ENCODE results near the gene C1orf35.

Gene C1orf35

DNA sequence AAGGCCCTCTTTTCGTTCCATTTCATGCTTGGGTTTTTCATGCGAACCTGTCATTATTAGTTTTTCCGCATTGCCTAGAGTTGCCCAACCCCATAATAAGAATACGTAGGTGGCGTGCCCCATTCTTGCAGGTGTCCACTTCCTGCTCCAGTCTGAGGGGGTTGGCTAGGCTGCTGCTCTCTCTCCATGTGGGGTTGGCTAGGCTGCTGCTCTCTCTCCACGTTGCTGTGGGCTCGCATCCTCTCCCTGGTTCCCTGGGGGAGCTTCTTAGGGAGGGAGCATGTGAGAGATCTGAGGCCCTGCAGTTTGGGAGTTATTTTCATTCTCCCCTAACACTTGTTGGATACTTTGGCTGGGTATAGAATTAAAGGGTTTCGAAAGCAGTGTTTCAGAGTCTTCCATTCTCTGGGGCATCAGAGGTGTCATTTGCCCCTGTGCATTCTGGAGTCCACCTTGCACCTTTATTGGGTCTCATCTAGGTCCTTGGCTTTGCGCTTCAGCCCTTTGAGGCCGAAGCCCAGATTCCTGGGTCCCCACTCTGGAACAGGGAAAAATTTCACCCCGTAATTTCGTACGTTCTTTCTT lies 8.6 kb downstream of the C1orf35 start:
- no peak for DNase-seq (ENCODE audit: low read depth in 2 of 2)

DNA sequence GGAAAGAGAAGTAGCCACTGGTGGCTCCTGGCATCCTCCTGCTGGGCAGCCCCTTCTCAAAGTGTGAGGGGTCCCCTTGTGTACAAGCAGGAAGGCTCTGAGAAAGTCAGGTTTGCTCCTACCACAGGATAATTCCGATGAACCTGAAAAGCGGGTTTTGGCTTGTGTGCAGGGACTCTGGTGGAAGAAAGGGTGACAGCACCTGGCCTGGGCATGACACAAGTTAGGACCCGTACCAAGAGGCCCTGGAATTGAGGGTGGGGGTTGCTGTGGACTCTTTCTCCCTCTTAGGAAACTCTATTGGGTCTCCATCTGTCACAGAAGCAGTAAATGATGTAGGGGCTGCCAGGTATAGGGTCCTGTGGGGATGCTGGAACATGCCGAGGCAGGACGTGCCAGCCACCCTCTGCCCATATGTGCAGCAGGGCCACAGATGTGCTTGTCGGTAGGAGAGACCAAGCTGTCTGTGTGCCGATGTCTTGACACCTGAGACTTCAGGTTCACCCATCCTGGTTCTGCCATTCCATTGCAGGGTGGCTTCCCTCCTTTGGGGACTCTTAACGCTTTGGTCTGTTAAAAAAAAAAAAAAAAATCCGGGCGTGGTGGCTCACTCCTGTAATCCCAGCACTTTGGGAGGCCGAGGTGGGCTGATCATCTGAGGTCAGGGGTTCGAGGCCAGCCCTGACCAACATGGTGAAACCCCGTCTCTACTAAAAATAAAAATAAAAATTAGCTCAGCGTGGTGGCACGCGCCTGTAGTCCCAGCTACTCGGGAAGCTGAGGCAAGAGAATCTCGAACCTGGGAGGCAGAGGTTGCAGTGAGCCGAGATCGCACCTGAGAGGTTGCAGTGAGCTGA lies 9.8 kb downstream of the C1orf35 start:
- DNase-seq (ENCODE audit: low read depth in 2 of 2), result no peak

DNA sequence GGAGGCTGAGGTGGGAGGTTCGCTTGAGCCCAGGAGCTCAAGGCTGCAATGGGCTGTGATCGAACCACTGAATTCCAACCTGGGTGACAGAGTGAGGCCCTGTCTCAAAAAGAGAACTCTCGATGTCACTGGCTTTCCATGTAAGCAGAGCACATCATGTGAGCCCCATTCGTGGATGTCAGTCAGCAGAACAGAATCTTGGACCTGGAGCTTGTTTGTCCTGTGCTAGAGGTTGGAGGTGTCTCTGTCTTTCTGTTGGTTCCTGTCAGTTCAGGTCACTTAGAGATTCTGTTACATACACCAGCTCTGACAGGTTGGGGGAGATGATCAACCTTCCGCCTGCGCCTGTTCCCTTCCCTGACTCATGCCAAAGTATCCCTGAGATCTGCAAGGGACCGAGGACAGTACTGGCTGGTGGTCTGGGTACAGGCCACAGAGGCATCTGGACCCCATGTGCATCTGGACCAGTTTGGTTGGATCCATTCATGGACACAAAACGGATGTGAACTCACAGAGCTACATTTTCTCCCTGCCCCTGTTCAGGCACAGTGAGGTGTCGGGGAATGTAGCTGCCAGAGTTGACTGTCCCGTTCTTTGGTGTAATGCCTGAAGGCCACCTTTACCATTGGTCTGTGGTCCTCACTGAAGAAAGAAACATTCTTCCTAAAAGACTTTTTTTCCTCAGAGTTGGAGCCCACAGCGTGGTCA lies 10.6 kb downstream of the C1orf35 start:
- DNase-seq (ENCODE audit: low read depth in 2 of 2), result no peak

DNA sequence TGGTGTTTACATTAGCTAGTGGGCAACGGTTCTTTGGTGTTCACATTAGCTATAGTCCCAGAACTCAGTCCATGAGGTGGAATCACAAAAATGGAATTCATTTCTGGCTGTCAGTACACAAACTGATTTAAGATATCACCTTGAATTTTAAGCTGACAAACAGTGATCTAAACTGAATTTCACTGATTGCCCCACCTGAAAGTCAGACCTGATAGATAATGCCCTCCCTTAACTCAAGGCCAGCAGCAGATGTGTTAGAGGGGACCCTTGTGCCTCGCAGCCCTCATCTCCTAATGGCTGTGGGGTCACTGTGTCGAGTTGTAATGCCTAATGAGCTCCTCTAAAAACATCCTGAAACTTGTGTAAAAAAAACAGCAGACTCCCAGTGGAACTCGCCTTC lies 12.0 kb downstream of the C1orf35 start:
- DNase-seq (ENCODE audit: low read depth in 2 of 2), result no peak

DNA sequence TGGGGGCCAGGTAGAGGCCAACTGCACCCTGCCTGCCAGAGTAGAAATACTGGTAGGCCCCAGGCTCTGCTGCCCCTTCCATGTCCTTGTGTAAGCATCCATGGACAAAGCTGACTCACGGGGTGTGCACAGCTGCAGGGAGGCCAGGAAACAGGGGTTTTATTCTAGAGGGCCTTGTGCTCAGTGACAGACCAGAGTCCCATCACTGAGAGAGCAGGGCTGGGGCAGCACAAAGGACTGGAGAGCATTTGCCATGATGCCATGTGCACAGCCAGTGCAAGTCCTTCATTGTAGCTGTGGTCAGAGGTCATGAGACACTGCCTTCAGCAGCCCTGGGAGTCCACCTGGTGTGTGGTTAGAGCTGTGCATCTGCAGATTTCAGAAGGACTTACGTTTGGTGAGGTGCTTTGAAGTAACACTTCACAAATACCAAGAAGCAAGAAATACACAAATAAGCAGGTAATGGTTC lies 12.5 kb downstream of the C1orf35 start:
- DNase-seq (ENCODE audit: low read depth in 2 of 2), result no peak

GRCh38 chr1:228089519-228090380 lies 13.4 kb downstream of the C1orf35 start:
- no peak for DNase-seq (ENCODE audit: low read depth in 2 of 2)

- DNase-seq (ENCODE audit: low read depth in 2 of 2), result no peak
Measured at GRCh38 chr1:228088586-228089498, 14.3 kb downstream of the C1orf35 start.

- DNase-seq (ENCODE audit: low read depth in 2 of 2), result no peak
Measured at GRCh38 chr1:228087771-228088251, 15.3 kb downstream of the C1orf35 start.

DNA sequence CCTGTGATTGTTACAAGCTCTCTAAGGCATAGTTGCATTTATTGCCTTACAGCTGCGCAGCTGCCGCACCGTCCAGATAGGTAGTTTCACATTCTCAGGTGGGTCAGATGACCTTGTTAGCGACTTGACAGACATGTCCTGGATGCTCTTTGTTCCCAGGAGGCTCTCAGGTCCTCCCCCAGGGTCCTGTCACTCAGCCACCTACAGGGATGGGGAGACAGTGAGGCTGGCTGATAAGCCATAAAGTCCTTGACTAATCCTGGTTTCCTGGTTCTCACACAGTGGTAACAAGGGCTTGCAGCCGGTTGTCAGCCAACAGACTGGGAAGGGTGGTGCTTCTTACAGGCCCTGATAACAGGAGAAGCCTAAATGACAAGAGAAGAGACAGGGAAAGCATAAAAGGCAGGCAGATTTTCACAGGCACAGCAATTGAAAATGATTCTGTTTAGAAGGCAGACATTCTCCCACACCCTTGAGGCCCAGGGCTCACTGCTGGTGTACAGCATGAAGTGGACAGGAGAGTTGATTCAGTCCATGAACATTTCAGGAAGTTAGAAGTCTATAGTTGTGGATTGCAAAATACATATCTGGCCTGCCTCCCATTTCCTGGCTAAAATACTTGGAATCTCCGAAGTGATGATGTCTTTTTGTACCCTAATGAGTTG lies 17.7 kb downstream of the C1orf35 start:
- no peak for DNase-seq (ENCODE audit: low read depth in 2 of 2)

GRCh38 chr1:228084797-228085196 lies 18.3 kb downstream of the C1orf35 start:
- DNase-seq (ENCODE audit: low read depth in 2 of 2), result no peak

GRCh38 chr1:228084325-228084724 lies 18.8 kb downstream of the C1orf35 start:
- DNase-seq (ENCODE audit: low read depth in 2 of 2), result no peak

- DNase-seq (ENCODE audit: low read depth in 2 of 2), result no peak
Measured at GRCh38 chr1:228083871-228084278, 19.2 kb downstream of the C1orf35 start.

DNA sequence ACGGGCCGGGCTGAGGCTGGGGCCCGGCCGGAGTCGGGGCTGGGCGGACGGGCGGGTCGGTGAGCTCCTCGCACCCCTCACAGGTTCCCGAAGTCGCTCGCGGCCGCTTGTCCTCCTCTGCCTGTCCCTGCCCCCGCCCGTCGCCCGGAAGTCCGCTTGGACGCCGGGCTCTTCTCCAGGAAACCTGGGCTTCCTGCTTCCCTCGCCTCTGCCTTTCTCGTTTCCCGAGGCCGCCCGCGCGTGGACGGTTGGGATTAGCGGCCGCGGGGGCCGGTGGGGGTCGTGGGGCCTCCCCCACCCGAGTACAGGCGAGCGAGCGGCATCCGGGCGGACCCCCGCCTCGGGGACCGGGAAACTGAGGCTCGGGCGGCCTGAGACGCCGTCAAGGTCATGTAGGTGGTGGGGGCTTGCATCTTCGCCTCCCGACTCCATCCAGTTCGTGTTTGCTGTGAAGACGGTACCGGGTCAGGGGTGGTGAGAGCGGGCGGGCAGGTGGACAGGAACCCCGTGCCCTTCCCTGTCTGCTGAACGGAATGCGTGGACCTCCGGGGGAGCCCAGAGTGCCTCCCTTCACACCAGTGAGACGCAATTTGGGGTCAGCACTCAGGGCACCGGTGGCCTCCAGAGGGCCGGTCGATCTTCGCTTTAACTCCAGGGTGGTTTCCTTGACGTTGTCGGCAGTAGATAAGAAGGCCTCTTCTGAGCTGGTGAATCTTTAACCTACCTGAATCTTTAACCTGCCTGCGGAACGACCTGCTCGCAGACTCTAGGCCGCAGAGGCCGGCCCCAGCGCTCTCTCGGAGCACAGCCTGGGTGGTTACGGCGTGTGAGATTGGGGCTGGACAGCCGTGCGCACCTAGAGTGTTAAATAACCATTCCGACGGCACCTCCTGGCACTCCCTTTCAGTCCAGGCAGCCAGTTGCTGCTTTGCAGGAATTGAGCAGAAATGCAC lies 19.9 kb downstream of the C1orf35 start:
- peak in 1 of 2 donors; percentile 13 for DNase-seq (ENCODE audit: low read depth in 2 of 2)

DNA sequence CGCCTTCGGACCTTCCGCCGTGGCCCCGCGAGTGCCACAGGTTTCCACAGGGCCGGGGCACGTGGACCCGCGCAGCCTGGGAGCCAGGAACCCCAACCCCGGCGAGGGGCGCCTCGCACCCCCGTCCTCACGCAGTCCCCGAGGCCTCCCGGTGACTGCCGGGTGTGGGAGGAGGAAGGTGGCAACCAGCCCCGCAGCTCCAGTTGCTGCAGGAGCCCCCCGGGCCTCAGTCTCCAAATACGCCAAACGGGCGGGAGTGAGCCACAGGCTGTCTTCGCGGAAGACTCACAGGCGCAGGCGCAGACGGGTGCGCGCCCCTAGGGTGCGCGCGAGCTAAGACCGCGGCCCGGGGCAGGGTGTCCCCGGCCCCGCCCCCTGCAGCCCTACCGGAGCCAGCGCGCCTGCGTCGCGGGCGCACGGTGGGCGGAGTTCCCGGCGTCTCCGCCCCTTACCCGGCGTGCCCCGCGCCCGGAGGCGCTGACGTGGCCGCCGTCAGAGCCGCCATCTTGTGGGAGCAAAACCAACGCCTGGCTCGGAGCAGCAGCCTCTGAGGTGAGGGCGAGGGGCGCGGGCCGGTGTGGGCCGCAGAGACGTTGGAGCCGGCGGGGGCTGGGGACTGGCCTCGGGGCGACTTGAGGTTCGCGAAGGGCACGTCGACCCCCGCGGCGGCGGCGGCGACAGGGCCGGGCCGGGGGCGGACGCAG lies 20.8 kb downstream of the C1orf35 start, which contains the start of gene ARF1:
TSS of gene ARF1 (plus strand) at position 495 of the 704 bp plus-strand sequence. CDS start 14,407 bp downstream, outside the sequence.
- DNase-seq (ENCODE audit: low read depth in 2 of 2), result peak; percentile 88 to 93

DNA sequence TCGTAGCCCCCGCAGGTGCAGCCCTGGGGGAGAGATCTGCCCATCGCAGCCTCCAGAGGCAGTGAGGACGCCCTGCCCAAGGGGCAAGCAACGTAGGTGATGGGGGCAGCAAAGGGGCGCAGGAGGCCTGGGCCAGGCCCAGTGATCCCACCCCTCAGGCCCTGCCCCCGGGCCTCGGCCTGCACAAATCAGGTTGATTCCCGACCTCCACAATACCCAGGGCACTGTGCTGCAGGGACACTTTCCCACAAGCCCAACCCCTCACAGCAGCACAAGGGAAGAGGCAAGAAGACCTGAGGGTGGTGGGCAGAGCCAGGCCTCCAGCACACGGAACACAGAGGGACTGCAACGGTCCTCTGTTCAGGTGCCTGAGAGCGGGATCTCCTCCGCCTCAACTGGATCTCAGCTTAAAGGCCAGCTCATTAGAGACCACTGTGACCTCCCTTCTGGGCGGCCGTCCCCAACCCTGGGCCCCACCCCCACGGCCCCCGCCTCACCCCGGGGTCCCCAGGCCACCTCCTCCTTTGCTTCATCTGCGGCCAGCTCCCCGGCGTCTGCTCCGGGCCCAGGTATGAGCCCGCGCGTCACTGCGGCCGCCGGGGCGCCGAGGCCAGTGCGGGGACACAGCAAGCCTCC lies 21.4 kb downstream of the C1orf35 start:
- peak; percentile 19 to 22 for DNase-seq (ENCODE audit: low read depth in 2 of 2)

- no peak for DNase-seq (ENCODE audit: low read depth in 2 of 2)
Measured at GRCh38 chr1:228081144-228081543, 22.0 kb downstream of the C1orf35 start.

- no peak for DNase-seq (ENCODE audit: low read depth in 2 of 2)
Measured at GRCh38 chr1:228079601-228080263, 23.4 kb downstream of the C1orf35 start.

Data from stimulated activated CD8-positive, alpha-beta memory T cell treated with anti-CD3 and anti-CD28 coated beads, Interleukin-2, amount 100 ng/mL, for 48 hours (primary cell).